Inferior parietal cortex (tissue), 1 donor: ENCODE data around the gene NAGA.
A peak's percentile ranks its signal among the peaks of the same experiment; 100 is the strongest.
"Not testable (repeated sequence)": the region's sequence is repeated elsewhere in the genome, so short reads cannot be mapped to it uniquely, and the experiment has no call there.

Source experiments
- DNase-seq: peaks from one replicate; pipeline ENCODE4 v3.0.0-alpha.2; 2016; ENCODE audit errors: extremely low spot score

The NAGA gene

GRCh38 chr22:42074846-42075676 lies 4.4 kb upstream of the NAGA start:
- no peak for DNase-seq

- DNase-seq, result no peak
These were observed 3.7 kb upstream of the NAGA start, which contains the start of gene PHETA2 for GRCh38 chr22:42074132-42074811. TSS of gene PHETA2 (plus strand) at chr22:42074248. CDS start at chr22:42077294, 3,046 bp downstream.

GRCh38 chr22:42073621-42074041 lies 3.0 kb upstream of the NAGA start:
- DNase-seq, result no peak

GRCh38 chr22:42072606-42073330 lies 2.2 kb upstream of the NAGA start:
- no peak for DNase-seq

GRCh38 chr22:42071508-42071907 lies 896 bp upstream of the NAGA start:
- not testable (repeated sequence) for DNase-seq

GRCh38 chr22:42069801-42070516 lies 653 bp downstream of the NAGA start:
- DNase-seq, result peak; percentile 19

GRCh38 chr22:42068291-42068690 lies 2.3 kb downstream of the NAGA start:
- DNase-seq, result no peak

GRCh38 chr22:42067671-42068251 lies 2.9 kb downstream of the NAGA start:
- DNase-seq, result no peak

GRCh38 chr22:42066937-42067336 lies 3.7 kb downstream of the NAGA start:
- no peak for DNase-seq

GRCh38 chr22:42066126-42066761 lies 4.4 kb downstream of the NAGA start:
- DNase-seq, result no peak

- no peak for DNase-seq
These were observed 5.0 kb downstream of the NAGA start for GRCh38 chr22:42065438-42066125.

GRCh38 chr22:42064629-42065028 lies 6.0 kb downstream of the NAGA start:
- DNase-seq, result no peak

- no peak for DNase-seq
These were observed 8.0 kb downstream of the NAGA start for GRCh38 chr22:42062506-42063170.

- no peak for DNase-seq
These were observed 9.6 kb downstream of the NAGA start for GRCh38 chr22:42061041-42061440.

GRCh38 chr22:42060489-42060888 lies 10.1 kb downstream of the NAGA start:
- no peak for DNase-seq

- no peak for DNase-seq
These were observed 13.7 kb downstream of the NAGA start for GRCh38 chr22:42056757-42057511.

GRCh38 chr22:42052765-42053164 lies 17.8 kb downstream of the NAGA start:
- DNase-seq, result no peak

- DNase-seq, result peak; percentile 20
These were observed 19.9 kb downstream of the NAGA start for GRCh38 chr22:42050641-42051180.

- DNase-seq, result no peak
These were observed 28.8 kb downstream of the NAGA start for GRCh38 chr22:42041784-42042183.
